Right cardiac atrium (tissue), 5 donors: ENCODE results near the gene FBXL17. TPM values are rescaled to one million over a fixed set of nuclear protein-coding genes. Genes with fewer than 3 reads are reported as not detected.

Source experiments
- ATAC-seq, 2 donors: fragments of 200-7000 bp; cut with Tn5 transposase; one replicate each; pipeline versions ENCODE4 v1.8.0 to v1.9.1; 2020; ENCODE audit warnings: moderate library complexity in 2 of 2, mild to moderate bottlenecking in 1 of 2
- DNase-seq, 3 donors: peaks; one replicate each; pipeline ENCODE4 v3.0.0-alpha.2; 2020
- H3K27ac ChIP-seq: one replicate; pipeline ENCODE4 v1.5.1; 2013; ENCODE audit warnings: mild to moderate bottlenecking, low read length, control low read depth, moderate library complexity
- H3K27me3 ChIP-seq: one replicate; pipeline ENCODE4 v1.6.1; 2013; ENCODE audit not compliant: control insufficient read depth, insufficient read depth
- H3K4me1 ChIP-seq: one replicate; pipeline ENCODE4 v1.6.1; 2013; ENCODE audit warnings: low read length; ENCODE audit not compliant: control insufficient read depth, insufficient read depth
- H3K4me3 ChIP-seq: one replicate; pipeline ENCODE4 v1.5.1; 2013; ENCODE audit warnings: low read length, control low read depth
- H3K9me3 ChIP-seq: one replicate; pipeline ENCODE4 v1.6.1; 2013; ENCODE audit warnings: low read length; ENCODE audit not compliant: control insufficient read depth
- WGBS: extraction: QIAGEN DNeasy Blood & Tissue Kit; methylation state at CpG from one replicate; pipeline ENCODE4 v1.1.7; 2013; 5-methylcytosine and 5-hydroxymethylcytosine counted together
- intact Hi-C, 4 donors: fragments of 100-400 bp; cut with DNase I; formaldehyde crosslinking; loops; one replicate each; pipeline versions ENCODE4 v1.11.0 to v1.14.0; 2022 to 2023
- polyA plus RNA-seq: library from polyadenylated mRNA; stranded (reverse); fragments of 200-250 nt; gene quantifications from one replicate; pipeline ENCODE4 v1.2.3, GENCODE V29; 2013
- total RNA-seq, 4 donors: library from RNA; stranded (reverse); fragmentation: NEBNext Ultra II Directional; extraction: Animal tissue kit (Norgen Biotek cat#: 25700); gene quantifications; one replicate each; pipeline ENCODE4 v1.2.1, GENCODE V29; 2021
- donor health status: healthy with polysubstance abuse.
- donor health status: DM: no; HTN: yes; CAD: no.
- donor health status: DM: no; HTN: no; CAD: no.
- donor health status: DM: no; HTN: yes; CAD: no; lungs with severe emphysema.
- donor health status: DM: yes; HTN: yes; CAD: no.

Gene FBXL17
- total and polyA plus RNA-seq, 5 donors, result 13.4 to 37.3 (median 34.1) TPM

- Histone ChIP-seq H3K27me3 (no peaks in the 10 kb centered on the region), H3K9me3 (no peaks in the 10 kb centered on the region), H3K27ac (no peak overlapping the region), H3K4me3 (no peak overlapping the region), H3K4me1 (no peaks in the 10 kb centered on the region)
- 94% methylated on average over 3 of the region's 3 CpGs for WGBS
- ATAC-seq (no peak), DNase-seq (no peak)
- intact Hi-C loops, result no loop called here
Measured at GRCh38 chr5:107832746-107833145, 549.2 kb downstream of the FBXL17 start.

GRCh38 chr5:107831612-107832395 lies 550.1 kb downstream of the FBXL17 start:
- Histone ChIP-seq H3K27ac (no peak overlapping the region), H3K27me3 (no peaks in the 10 kb centered on the region), H3K4me3 (no peak overlapping the region), H3K4me1 (no peaks in the 10 kb centered on the region), H3K9me3 (no peaks in the 10 kb centered on the region)
- intact Hi-C loops, result no loop called here
- ATAC-seq (no peak), DNase-seq (no peak)
- 55% methylated on average over 13 of the region's 13 CpGs for WGBS

- H3K9me3 ChIP-seq, result no peaks in the 10 kb centered on the region
- H3K27me3 ChIP-seq, result no peaks in the 10 kb centered on the region
- intact Hi-C loops, result no loop called here
- ATAC-seq, result no peak
- no peaks in the 10 kb centered on the region for H3K4me1 ChIP-seq
- no peak for DNase-seq
- no peak overlapping the region for H3K4me3 ChIP-seq
- WGBS, result 76% methylated on average over 6 of the region's 6 CpGs
- no peak overlapping the region for H3K27ac ChIP-seq
Measured at GRCh38 chr5:107830750-107831149, 551.1 kb downstream of the FBXL17 start.

GRCh38 chr5:107826311-107827000 lies 555.4 kb downstream of the FBXL17 start:
- Histone ChIP-seq H3K9me3 (peaks cover 3% of the 10 kb centered on the region), H3K27ac (no peak overlapping the region), H3K4me1 (no peaks in the 10 kb centered on the region), H3K4me3 (no peak overlapping the region), H3K27me3 (no peaks in the 10 kb centered on the region)
- intact Hi-C loops, result no loop called here
- 68% methylated on average over 6 of the region's 6 CpGs for WGBS
- ATAC-seq (no peak), DNase-seq (no peak)

GRCh38 chr5:107824821-107825220 lies 557.1 kb downstream of the FBXL17 start:
- intact Hi-C loops, result no loop called here
- Histone ChIP-seq H3K4me1 (no peaks in the 10 kb centered on the region), H3K4me3 (no peak overlapping the region), H3K9me3 (peaks cover 3% of the 10 kb centered on the region), H3K27ac (no peak overlapping the region), H3K27me3 (no peaks in the 10 kb centered on the region)
- DNase-seq (no peak), ATAC-seq (no peak)
- 87% methylated on average over 1 of the region's 1 CpG for WGBS

- Histone ChIP-seq H3K4me1 (no peaks in the 10 kb centered on the region), H3K27ac (no peak overlapping the region), H3K27me3 (no peaks in the 10 kb centered on the region), H3K9me3 (peaks cover 3% of the 10 kb centered on the region), H3K4me3 (no peak overlapping the region)
- ATAC-seq, result peak in 1 of 2 donors; percentile 73
- intact Hi-C loops, result no loop called here
- DNase-seq, result no peak
- WGBS, result 55% methylated on average over 3 of the region's 3 CpGs
Measured at GRCh38 chr5:107821288-107821687, 560.6 kb downstream of the FBXL17 start.

- no peak for DNase-seq
- H3K9me3 ChIP-seq, result peaks cover 3% of the 10 kb centered on the region
- no peaks in the 10 kb centered on the region for H3K27me3 ChIP-seq
- intact Hi-C loops, result no loop called here
- no peaks in the 10 kb centered on the region for H3K4me1 ChIP-seq
- no peak overlapping the region for H3K4me3 ChIP-seq
- H3K27ac ChIP-seq, result no peak overlapping the region
- no peak for ATAC-seq
- 57% methylated on average over 4 of the region's 4 CpGs for WGBS
Measured at GRCh38 chr5:107820429-107820828, 561.5 kb downstream of the FBXL17 start.

GRCh38 chr5:107817951-107818350 lies 563.9 kb downstream of the FBXL17 start:
- ATAC-seq, result no peak
- H3K4me3 ChIP-seq, result no peak overlapping the region
- DNase-seq, result no peak
- peaks cover 3% of the 10 kb centered on the region for H3K9me3 ChIP-seq
- 81% methylated on average over 2 of the region's 2 CpGs for WGBS
- no peaks in the 10 kb centered on the region for H3K27me3 ChIP-seq
- H3K4me1 ChIP-seq, result peaks cover 2% of the 10 kb centered on the region
- H3K27ac ChIP-seq, result no peak overlapping the region
- intact Hi-C loops, result no loop called here

- Histone ChIP-seq H3K4me3 (no peak overlapping the region), H3K4me1 (peaks cover 2% of the 10 kb centered on the region), H3K9me3 (peaks cover 3% of the 10 kb centered on the region), H3K27me3 (no peaks in the 10 kb centered on the region), H3K27ac (no peak overlapping the region)
- intact Hi-C loops, result no loop called here
- DNase-seq (no peak), ATAC-seq (no peak)
- 81% methylated on average over 3 of the region's 3 CpGs for WGBS
Measured at GRCh38 chr5:107817436-107817835, 564.5 kb downstream of the FBXL17 start.

- whole genome bisulfite sequencing, result 69% methylated on average over 10 of the region's 10 CpGs
- H3K4me3 ChIP-seq, result no peak overlapping the region
- ATAC-seq (no peak), DNase-seq (peak in 1 of 3 donors; percentile 37)
- H3K27ac ChIP-seq, result no peak overlapping the region
- H3K9me3 ChIP-seq, result no peaks in the 10 kb centered on the region
- intact Hi-C loops, result no loop called here
- H3K27me3 ChIP-seq, result no peaks in the 10 kb centered on the region
- peaks cover 2% of the 10 kb centered on the region for H3K4me1 ChIP-seq
Measured at GRCh38 chr5:107815109-107815508, 566.8 kb downstream of the FBXL17 start.

GRCh38 chr5:107814183-107814827 lies 567.6 kb downstream of the FBXL17 start:
- intact Hi-C loops, result no loop called here
- H3K27me3 ChIP-seq, result no peaks in the 10 kb centered on the region
- peak; percentile 25 to 27 for ATAC-seq
- H3K9me3 ChIP-seq, result no peaks in the 10 kb centered on the region
- H3K4me3 ChIP-seq, result no peak overlapping the region
- WGBS, result 66% methylated on average over 7 of the region's 7 CpGs
- no peak overlapping the region for H3K27ac ChIP-seq
- DNase-seq, result no peak
- peaks cover 2% of the 10 kb centered on the region for H3K4me1 ChIP-seq
